OCI-LY1 (cell line): ENCODE measurements around the gene SDSL.

Source experiments
- H2AFZ ChIP-seq: fragments of 200-600 bp; sonication (generic), shearing (Covaris generic); 2 replicates; pipeline ENCODE4 v1.6.0; 2014; ENCODE audit warnings: antibody characterized with exemption, mild to moderate bottlenecking, low read length
- H3F3A ChIP-seq: fragments of 200-600 bp; sonication (generic), shearing (Covaris generic); 2 replicates; pipeline ENCODE4 v1.6.0; 2014; ENCODE audit warnings: mild to moderate bottlenecking, antibody characterized with exemption, low read length, moderate library complexity; ENCODE audit not compliant: insufficient read depth
- H3K27ac ChIP-seq: fragments of 200-600 bp; sonication (generic); 2 replicates; pipeline ENCODE4 v1.5.1; 2014; ENCODE audit warnings: low read length, mixed run types, mild to moderate bottlenecking, low read depth; ENCODE audit not compliant: poor library complexity, severe bottlenecking
- H3K27me3 ChIP-seq: fragments of 200-600 bp; sonication (generic); 2 replicates; pipeline ENCODE4 v1.6.0; 2014; ENCODE audit warnings: antibody characterized with exemption, mild to moderate bottlenecking, low read length, moderate library complexity; ENCODE audit not compliant: insufficient read depth
- H3K36me3 ChIP-seq: fragments of 200-600 bp; sonication (generic); 2 replicates; pipeline ENCODE4 v1.6.1; 2014; ENCODE audit warnings: mild to moderate bottlenecking, antibody characterized with exemption, low read length, moderate library complexity, mixed read lengths; ENCODE audit not compliant: insufficient read depth
- H3K4me1 ChIP-seq: fragments of 200-600 bp; sonication (generic); 2 replicates; pipeline ENCODE4 v1.5.1; 2014; ENCODE audit warnings: mild to moderate bottlenecking, low read length, moderate library complexity; ENCODE audit not compliant: insufficient read depth, severe bottlenecking
- H3K4me2 ChIP-seq: fragments of 200-600 bp; sonication (generic), shearing (Covaris generic); 2 replicates; pipeline ENCODE4 v1.6.1; 2014; ENCODE audit warnings: low read length
- H3K4me3 ChIP-seq: fragments of 200-600 bp; sonication (generic); 2 replicates; pipeline ENCODE4 v1.5.1; 2014; ENCODE audit warnings: low read length, low read depth, mild to moderate bottlenecking, mixed read lengths; ENCODE audit not compliant: poor library complexity, severe bottlenecking
- H3K79me2 ChIP-seq: fragments of 200-600 bp; shearing (Covaris generic); 2 replicates; pipeline ENCODE4 v1.6.1; 2016; ENCODE audit warnings: mixed run types, low read length, mixed read lengths; ENCODE audit not compliant: insufficient read depth
- H3K9ac ChIP-seq: fragments of 200-600 bp; sonication (generic), shearing (Covaris generic); 2 replicates; pipeline ENCODE4 v1.6.1; 2014; ENCODE audit warnings: mild to moderate bottlenecking, low read length, mixed read lengths
- H3K9me2 ChIP-seq: fragments of 200-600 bp; sonication (generic), shearing (Covaris generic); 2 replicates; pipeline ENCODE4 v1.6.1; 2014; ENCODE audit warnings: low read depth, mild to moderate bottlenecking, low read length, mixed read lengths
- H3K9me3 ChIP-seq: fragments of 200-600 bp; shearing (Covaris generic); 2 replicates; pipeline ENCODE4 v1.6.1; 2014; ENCODE audit warnings: low read length, mixed read lengths
- H4K20me1 ChIP-seq: fragments of 200-600 bp; sonication (generic), shearing (Covaris generic); 2 replicates; pipeline ENCODE4 v1.6.0; 2016; ENCODE audit warnings: mild to moderate bottlenecking, low read length; ENCODE audit not compliant: insufficient read depth
- EZH2 ChIP-seq: fragments of 200-600 bp; sonication (generic), shearing (Covaris generic); IDR thresholded peaks from 2 replicates; pipeline ENCODE4 v1.8.0; 2017; ENCODE audit warnings: borderline replicate concordance, mixed run types, mild to moderate bottlenecking, antibody characterized with exemption, low read length, moderate library complexity, mixed read lengths
- TF ChIP-seq, protein P1 (sequence below): fragments of 200-600 bp; sonication (generic), shearing (Covaris generic); IDR thresholded peaks from 2 replicates; pipeline ENCODE4 v1.5.1; 2017; ENCODE audit warnings: mild to moderate bottlenecking, antibody characterized with exemption, low read length, moderate library complexity, mixed read lengths

SDSL gene

DNA sequence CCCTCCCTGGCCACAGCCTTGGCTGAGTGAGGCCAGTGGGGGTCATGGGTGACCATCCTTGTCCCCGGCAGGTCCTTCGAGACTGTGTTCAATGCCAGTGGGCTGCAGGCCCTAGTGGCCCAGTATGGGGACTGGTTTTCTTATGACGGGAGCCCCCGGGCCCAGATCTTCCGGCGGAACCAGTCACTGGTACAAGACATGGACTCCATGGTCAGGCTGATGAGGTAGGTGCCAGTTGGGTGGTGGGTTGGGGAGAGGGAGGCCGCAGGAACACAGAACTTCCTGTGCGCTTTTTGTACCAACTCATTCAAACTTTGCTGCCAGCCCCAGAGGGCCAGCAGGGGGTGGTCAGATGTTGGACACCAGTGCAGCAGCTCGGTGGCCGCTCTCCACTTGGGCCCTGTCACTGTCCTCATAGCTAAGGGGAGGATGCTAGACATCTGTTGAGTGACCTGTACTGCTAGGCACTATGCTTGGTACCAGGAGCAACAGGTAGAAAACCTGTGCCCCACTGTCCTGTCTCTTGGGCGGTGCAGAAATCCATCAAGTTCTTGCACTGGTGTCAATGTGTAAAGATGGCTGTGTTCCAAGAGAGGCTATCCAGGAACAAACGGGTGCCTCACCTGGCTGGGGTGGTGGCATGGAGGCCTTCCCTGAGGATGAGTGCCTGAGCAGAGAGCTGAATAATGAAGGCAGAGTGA is 35.2 kb upstream of the SDSL start:
- no peak overlapping the region for H3K4me3 ChIP-seq
- no peaks in the 10 kb centered on the region for H3K27me3 ChIP-seq
- H3K79me2 ChIP-seq: no peaks in the 10 kb centered on the region
- H3F3A ChIP-seq: no peaks in the 10 kb centered on the region
- no peaks in the 10 kb centered on the region for H3K9me2 ChIP-seq
- H3K4me2 ChIP-seq: no peak overlapping the region
- H3K4me1 ChIP-seq: no peaks in the 10 kb centered on the region
- no peaks in the 10 kb centered on the region for H3K9me3 ChIP-seq
- no peak overlapping the region for H2AFZ ChIP-seq
- TF ChIP-seq EZH2: no peak
- TF ChIP-seq, protein P1, sequence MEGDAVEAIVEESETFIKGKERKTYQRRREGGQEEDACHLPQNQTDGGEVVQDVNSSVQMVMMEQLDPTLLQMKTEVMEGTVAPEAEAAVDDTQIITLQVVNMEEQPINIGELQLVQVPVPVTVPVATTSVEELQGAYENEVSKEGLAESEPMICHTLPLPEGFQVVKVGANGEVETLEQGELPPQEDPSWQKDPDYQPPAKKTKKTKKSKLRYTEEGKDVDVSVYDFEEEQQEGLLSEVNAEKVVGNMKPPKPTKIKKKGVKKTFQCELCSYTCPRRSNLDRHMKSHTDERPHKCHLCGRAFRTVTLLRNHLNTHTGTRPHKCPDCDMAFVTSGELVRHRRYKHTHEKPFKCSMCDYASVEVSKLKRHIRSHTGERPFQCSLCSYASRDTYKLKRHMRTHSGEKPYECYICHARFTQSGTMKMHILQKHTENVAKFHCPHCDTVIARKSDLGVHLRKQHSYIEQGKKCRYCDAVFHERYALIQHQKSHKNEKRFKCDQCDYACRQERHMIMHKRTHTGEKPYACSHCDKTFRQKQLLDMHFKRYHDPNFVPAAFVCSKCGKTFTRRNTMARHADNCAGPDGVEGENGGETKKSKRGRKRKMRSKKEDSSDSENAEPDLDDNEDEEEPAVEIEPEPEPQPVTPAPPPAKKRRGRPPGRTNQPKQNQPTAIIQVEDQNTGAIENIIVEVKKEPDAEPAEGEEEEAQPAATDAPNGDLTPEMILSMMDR: no peak
- H3K27ac ChIP-seq: no peak overlapping the region
- H3K9ac ChIP-seq: no peak overlapping the region
- no peaks in the 10 kb centered on the region for H4K20me1 ChIP-seq
- peaks cover 14% of the 10 kb centered on the region for H3K36me3 ChIP-seq

GRCh38 chr12:113387631-113388030 is 34.5 kb upstream of the SDSL start:
- Histone ChIP-seq H2AFZ (no peak overlapping the region), H3K4me3 (no peak overlapping the region), H3K27me3 (no peaks in the 10 kb centered on the region), H3K27ac (no peak overlapping the region), H3K79me2 (no peaks in the 10 kb centered on the region), H3F3A (no peaks in the 10 kb centered on the region), H3K9me2 (no peaks in the 10 kb centered on the region), H3K36me3 (peaks cover 14% of the 10 kb centered on the region), H3K9ac (no peak overlapping the region), H4K20me1 (no peaks in the 10 kb centered on the region), H3K4me1 (no peaks in the 10 kb centered on the region), H3K9me3 (no peaks in the 10 kb centered on the region), H3K4me2 (no peak overlapping the region)
- TF ChIP-seq EZH2: no peak
- TF ChIP-seq, protein P1: no peak

DNA sequence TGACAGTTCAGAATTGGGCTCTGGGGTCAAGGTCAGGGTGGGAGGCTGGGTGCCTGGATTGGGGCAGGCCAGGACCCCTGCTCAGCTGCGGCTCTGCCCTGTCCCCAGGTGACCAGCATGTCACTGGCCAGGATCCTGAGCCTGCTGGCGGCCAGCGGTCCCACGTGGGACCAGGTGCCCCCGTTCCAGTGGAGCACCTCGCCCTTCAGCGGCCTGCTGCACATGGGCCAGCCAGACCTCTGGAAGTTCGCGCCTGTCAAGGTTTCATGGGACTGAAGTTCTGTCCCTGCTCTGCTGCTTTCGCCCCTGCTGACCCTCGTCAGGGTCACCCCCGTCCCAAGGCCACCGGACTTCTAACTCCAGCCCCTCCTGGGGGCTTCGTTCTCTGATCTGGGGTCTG is 33.8 kb upstream of the SDSL start:
- H3K36me3 ChIP-seq: peaks cover 14% of the 10 kb centered on the region
- no peaks in the 10 kb centered on the region for H3K27me3 ChIP-seq
- H4K20me1 ChIP-seq: no peaks in the 10 kb centered on the region
- no peak for TF ChIP-seq EZH2
- TF ChIP-seq, protein P1: no peak
- no peak overlapping the region for H3K27ac ChIP-seq
- H3K9ac ChIP-seq: no peak overlapping the region
- H2AFZ ChIP-seq: no peak overlapping the region
- no peaks in the 10 kb centered on the region for H3K4me1 ChIP-seq
- H3K9me3 ChIP-seq: no peaks in the 10 kb centered on the region
- H3K4me3 ChIP-seq: no peak overlapping the region
- H3F3A ChIP-seq: no peaks in the 10 kb centered on the region
- H3K79me2 ChIP-seq: no peaks in the 10 kb centered on the region
- H3K9me2 ChIP-seq: no peaks in the 10 kb centered on the region
- no peak overlapping the region for H3K4me2 ChIP-seq
